MM.1S (cell line): ENCODE results near the gene FOXP4.

Source experiments
- DNase-seq: peaks from one replicate; pipeline ENCODE4 v3.0.0-alpha.2; 2015
- H2AFZ ChIP-seq: fragments of 300-600 bp; sonication (generic); 2 replicates; pipeline ENCODE4 v1.6.0; 2016; ENCODE audit warnings: antibody characterized with exemption, low read length
- H3F3A ChIP-seq: fragments of 300-600 bp; sonication (generic); 2 replicates; pipeline ENCODE4 v1.6.1; 2016; ENCODE audit warnings: mild to moderate bottlenecking, antibody characterized with exemption, low read length, moderate library complexity, mixed read lengths; ENCODE audit not compliant: insufficient read depth
- H3K27ac ChIP-seq: fragments of 300-600 bp; sonication (generic); 2 replicates; pipeline ENCODE4 v1.5.1; 2016; ENCODE audit warnings: mild to moderate bottlenecking, low read length
- H3K27me3 ChIP-seq: fragments of 300-600 bp; sonication (generic); replicated peaks from 2 replicates; pipeline ENCODE4 v1.6.0; 2016; ENCODE audit warnings: low read length; ENCODE audit not compliant: insufficient read depth
- H3K36me3 ChIP-seq: fragments of 300-600 bp; sonication (generic); replicated peaks from 2 replicates; pipeline ENCODE4 v1.6.1; 2016; ENCODE audit warnings: mild to moderate bottlenecking, low read length, mixed read lengths; ENCODE audit not compliant: insufficient read depth
- H3K4me1 ChIP-seq: fragments of 300-600 bp; sonication (generic); 2 replicates; pipeline ENCODE4 v1.6.1; 2016; ENCODE audit warnings: low read length, mixed read lengths
- H3K4me2 ChIP-seq: fragments of 300-600 bp; sonication (generic); 2 replicates; pipeline ENCODE4 v1.6.0; 2016; ENCODE audit warnings: low read depth, low read length
- H3K4me3 ChIP-seq: fragments of 300-600 bp; sonication (generic); 2 replicates; pipeline ENCODE4 v1.5.1; 2016; ENCODE audit warnings: low read length, mixed read lengths
- H3K79me2 ChIP-seq: fragments of 300-600 bp; sonication (generic); 2 replicates; pipeline ENCODE4 v1.6.1; 2016; ENCODE audit warnings: mixed run types, low read length, mixed read lengths
- H3K9ac ChIP-seq: fragments of 300-600 bp; sonication (generic); 2 replicates; pipeline ENCODE4 v1.6.1; 2016; ENCODE audit warnings: low read length, mixed read lengths
- H3K9me2 ChIP-seq: fragments of 300-600 bp; sonication (generic); replicated peaks from 2 replicates; pipeline ENCODE4 v1.6.1; 2016; ENCODE audit warnings: mild to moderate bottlenecking, low read length, mixed read lengths; ENCODE audit not compliant: insufficient read depth
- H3K9me3 ChIP-seq: fragments of 300-600 bp; sonication (generic); replicated peaks from 2 replicates; pipeline ENCODE4 v1.6.1; 2016; ENCODE audit warnings: mild to moderate bottlenecking, low read length, mixed read lengths; ENCODE audit not compliant: insufficient read depth
- H4K20me1 ChIP-seq: fragments of 300-600 bp; sonication (generic); 2 replicates; pipeline ENCODE4 v1.6.1; 2016; ENCODE audit warnings: mild to moderate bottlenecking, low read length, moderate library complexity, mixed read lengths; ENCODE audit not compliant: insufficient read depth
- EZH2 ChIP-seq: fragments of 300-600 bp; sonication (generic); optimal IDR thresholded peaks from 2 replicates; pipeline ENCODE3; 2017; ENCODE audit warnings: low read depth, mild to moderate bottlenecking, antibody characterized with exemption, low read length, mixed read lengths
- EZH2phosphoT487 ChIP-seq: fragments of 300-600 bp; sonication (generic); IDR thresholded peaks from 2 replicates; pipeline ENCODE4 v1.6.1; 2018; ENCODE audit warnings: antibody characterized with exemption, low read length
- TF ChIP-seq, protein P1 (sequence below): fragments of 300-600 bp; sonication (generic); IDR thresholded peaks from 2 replicates; pipeline ENCODE4 v1.5.1; 2016; ENCODE audit warnings: antibody characterized with exemption, low read length, mixed read lengths

FOXP4 gene

DNA sequence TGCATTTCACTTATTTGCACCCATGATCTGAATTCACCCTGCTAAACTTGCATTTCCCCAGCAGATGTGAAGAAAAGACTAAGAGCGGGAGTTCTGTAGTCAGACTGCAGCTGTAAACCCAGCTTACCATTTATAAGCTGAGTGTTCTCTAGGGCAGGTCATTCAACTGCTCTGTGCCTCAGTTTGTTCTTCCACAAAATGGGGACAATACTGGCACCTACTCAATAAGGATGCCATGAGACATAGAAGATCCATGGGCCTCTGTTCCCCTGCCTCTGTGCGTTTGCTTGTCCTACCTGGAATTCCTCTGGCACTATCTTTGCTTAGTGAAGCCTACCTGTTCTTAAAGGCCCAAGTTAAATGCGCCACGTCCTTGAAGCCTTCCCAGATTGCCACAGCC, 79.8 kb downstream of the FOXP4 start:
- no peak for DNase-seq
- no peaks in the 10 kb centered on the region for H4K20me1 ChIP-seq
- H3K9me2 ChIP-seq: no peaks in the 10 kb centered on the region
- H3K27me3 ChIP-seq: peaks cover 10% of the 10 kb centered on the region
- H3K79me2 ChIP-seq: no peaks in the 10 kb centered on the region
- H3K9ac ChIP-seq: no peak overlapping the region
- no peaks in the 10 kb centered on the region for H3K9me3 ChIP-seq
- no peaks in the 10 kb centered on the region for H3K36me3 ChIP-seq
- TF ChIP-seq, protein P1, sequence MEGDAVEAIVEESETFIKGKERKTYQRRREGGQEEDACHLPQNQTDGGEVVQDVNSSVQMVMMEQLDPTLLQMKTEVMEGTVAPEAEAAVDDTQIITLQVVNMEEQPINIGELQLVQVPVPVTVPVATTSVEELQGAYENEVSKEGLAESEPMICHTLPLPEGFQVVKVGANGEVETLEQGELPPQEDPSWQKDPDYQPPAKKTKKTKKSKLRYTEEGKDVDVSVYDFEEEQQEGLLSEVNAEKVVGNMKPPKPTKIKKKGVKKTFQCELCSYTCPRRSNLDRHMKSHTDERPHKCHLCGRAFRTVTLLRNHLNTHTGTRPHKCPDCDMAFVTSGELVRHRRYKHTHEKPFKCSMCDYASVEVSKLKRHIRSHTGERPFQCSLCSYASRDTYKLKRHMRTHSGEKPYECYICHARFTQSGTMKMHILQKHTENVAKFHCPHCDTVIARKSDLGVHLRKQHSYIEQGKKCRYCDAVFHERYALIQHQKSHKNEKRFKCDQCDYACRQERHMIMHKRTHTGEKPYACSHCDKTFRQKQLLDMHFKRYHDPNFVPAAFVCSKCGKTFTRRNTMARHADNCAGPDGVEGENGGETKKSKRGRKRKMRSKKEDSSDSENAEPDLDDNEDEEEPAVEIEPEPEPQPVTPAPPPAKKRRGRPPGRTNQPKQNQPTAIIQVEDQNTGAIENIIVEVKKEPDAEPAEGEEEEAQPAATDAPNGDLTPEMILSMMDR: no peak
- TF ChIP-seq EZH2: no peak
- TF ChIP-seq EZH2phosphoT487: no peak
- H3K4me3 ChIP-seq: no peak overlapping the region
- H2AFZ ChIP-seq: no peak overlapping the region
- H3K27ac ChIP-seq: no peak overlapping the region
- no peaks in the 10 kb centered on the region for H3K4me1 ChIP-seq
- no peaks in the 10 kb centered on the region for H3F3A ChIP-seq
- no peak overlapping the region for H3K4me2 ChIP-seq

DNA sequence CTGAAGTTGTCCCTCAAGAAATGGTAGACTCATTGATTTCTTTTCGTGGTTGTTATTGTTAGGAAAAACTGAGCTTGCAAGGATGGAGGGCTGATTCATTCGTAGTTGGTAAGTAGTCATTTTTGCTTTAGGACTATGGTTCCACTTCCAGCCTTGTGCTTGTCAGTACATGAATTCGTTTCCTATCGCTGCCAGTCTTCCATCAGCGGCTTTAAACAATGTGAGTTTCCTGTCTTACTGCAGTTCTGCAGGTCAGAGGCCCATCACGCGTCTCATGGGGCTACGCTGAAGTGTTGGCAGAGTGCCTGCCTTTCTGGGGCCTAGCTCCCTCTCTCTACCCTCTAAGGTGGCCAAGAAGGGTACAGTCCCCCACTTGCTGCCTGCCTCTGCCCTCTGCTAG, 80.7 kb downstream of the FOXP4 start:
- Histone ChIP-seq H3K36me3 (no peaks in the 10 kb centered on the region), H3K4me2 (no peak overlapping the region), H3K9me2 (no peaks in the 10 kb centered on the region), H3K9ac (no peak overlapping the region), H3K9me3 (no peaks in the 10 kb centered on the region), H3F3A (no peaks in the 10 kb centered on the region), H3K4me3 (no peak overlapping the region), H3K4me1 (no peaks in the 10 kb centered on the region), H3K27ac (no peak overlapping the region), H2AFZ (no peak overlapping the region), H3K27me3 (peaks cover 16% of the 10 kb centered on the region), H3K79me2 (no peaks in the 10 kb centered on the region), H4K20me1 (no peaks in the 10 kb centered on the region)
- DNase-seq: no peak
- TF ChIP-seq EZH2: no peak
- TF ChIP-seq EZH2phosphoT487: no peak
- TF ChIP-seq, protein P1: no peak

DNA sequence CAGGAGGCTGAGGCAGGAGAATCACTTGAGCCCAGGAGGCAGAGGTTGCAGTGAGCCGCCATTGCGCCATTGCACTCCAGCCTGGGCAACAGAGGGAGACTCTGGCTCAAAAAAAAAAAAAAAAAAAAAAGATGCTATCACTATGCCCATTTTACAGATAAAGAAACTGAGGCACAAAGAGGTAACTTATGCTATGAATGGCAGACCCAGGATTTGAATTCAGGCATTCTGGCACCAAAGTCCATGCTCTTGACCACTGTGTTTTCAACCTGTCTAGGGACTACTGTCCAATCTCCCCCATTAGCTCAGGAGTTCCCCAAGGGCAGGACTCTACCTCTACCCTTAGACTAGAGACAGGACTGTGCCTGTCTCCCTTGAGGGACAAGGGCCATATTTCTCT, 82.9 kb downstream of the FOXP4 start:
- TF ChIP-seq, protein P1: no peak
- no peak for TF ChIP-seq EZH2
- no peak for TF ChIP-seq EZH2phosphoT487
- Histone ChIP-seq H3K9me2 (no peaks in the 10 kb centered on the region), H3K27ac (no peak overlapping the region), H3K4me1 (no peaks in the 10 kb centered on the region), H3K79me2 (no peaks in the 10 kb centered on the region), H2AFZ (no peak overlapping the region), H3K27me3 (peaks cover 37% of the 10 kb centered on the region), H3K36me3 (no peaks in the 10 kb centered on the region), H3K9me3 (no peaks in the 10 kb centered on the region), H3K9ac (no peak overlapping the region), H3K4me3 (no peak overlapping the region), H4K20me1 (no peaks in the 10 kb centered on the region), H3K4me2 (no peak overlapping the region), H3F3A (no peaks in the 10 kb centered on the region)
- DNase-seq: no peak
